Ishikawa (cell line): ENCODE measurements around the gene VNN1.

Source experiments
- CEBPB ChIP-seq: IDR thresholded peaks from 2 replicates; pipeline ENCODE4 v1.6.1; 2012
- EGR1 ChIP-seq: IDR thresholded peaks from 2 replicates; pipeline ENCODE4 v1.6.1; 2012
- EP300 ChIP-seq: IDR thresholded peaks from 2 replicates; pipeline ENCODE4 v1.6.1; 2012; ENCODE audit warnings: borderline replicate concordance
- FOXM1 ChIP-seq: IDR thresholded peaks from 2 replicates; pipeline ENCODE4 v1.6.1; 2012; ENCODE audit warnings: low read depth, borderline replicate concordance
- RAD21 ChIP-seq: IDR thresholded peaks from 2 replicates; pipeline ENCODE4 v1.6.1; 2012; ENCODE audit warnings: low read depth
- TAF1 ChIP-seq: IDR thresholded peaks from 2 replicates; pipeline ENCODE4 v1.6.1; 2012; ENCODE audit warnings: low read depth, mild to moderate bottlenecking
- TCF12 ChIP-seq: IDR thresholded peaks from 2 replicates; pipeline ENCODE4 v1.6.1; 2012; ENCODE audit warnings: low read depth
- TEAD4 ChIP-seq: IDR thresholded peaks from 2 replicates; pipeline ENCODE4 v1.6.1; 2012
- YY1 ChIP-seq: IDR thresholded peaks from 2 replicates; pipeline ENCODE4 v1.6.1; 2012; ENCODE audit warnings: low read depth
- ZBTB7A ChIP-seq: IDR thresholded peaks from 2 replicates; pipeline ENCODE4 v1.6.1; 2012; ENCODE audit warnings: low read depth
- TF ChIP-seq, protein P1 (sequence below): IDR thresholded peaks from 2 replicates; pipeline ENCODE4 v1.6.1; 2012
- TF ChIP-seq, protein P2 (sequence below): IDR thresholded peaks from 2 replicates; pipeline ENCODE4 v1.6.1; 2012; ENCODE audit warnings: low read depth, mild to moderate bottlenecking

DNA sequence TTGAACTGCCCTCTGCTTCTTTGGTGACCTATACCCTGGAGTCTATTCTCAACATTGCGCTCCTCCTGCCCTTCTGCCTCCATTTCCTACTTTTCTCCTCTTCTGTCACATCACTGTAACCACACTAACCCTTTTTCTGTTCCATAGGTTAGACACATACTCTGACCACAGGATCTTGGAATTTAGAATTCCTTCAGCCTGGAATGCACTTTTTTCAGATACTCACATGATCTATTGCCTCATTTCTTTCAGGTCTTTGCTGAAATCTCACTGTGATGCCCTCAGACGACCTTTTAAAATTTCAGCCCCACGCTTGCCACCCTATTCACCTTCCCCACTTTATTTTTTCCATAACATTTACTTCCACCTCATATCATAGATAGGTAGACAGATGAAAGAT, 5.1 kb downstream of the VNN1 start:
- no peak for TF ChIP-seq TAF1
- TF ChIP-seq, protein P1, sequence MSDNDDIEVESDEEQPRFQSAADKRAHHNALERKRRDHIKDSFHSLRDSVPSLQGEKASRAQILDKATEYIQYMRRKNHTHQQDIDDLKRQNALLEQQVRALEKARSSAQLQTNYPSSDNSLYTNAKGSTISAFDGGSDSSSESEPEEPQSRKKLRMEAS, result no peak
- TF ChIP-seq YY1, result no peak
- no peak for TF ChIP-seq TCF12
- no peak for TF ChIP-seq EP300
- no peak for TF ChIP-seq CEBPB
- TF ChIP-seq, protein P2, sequence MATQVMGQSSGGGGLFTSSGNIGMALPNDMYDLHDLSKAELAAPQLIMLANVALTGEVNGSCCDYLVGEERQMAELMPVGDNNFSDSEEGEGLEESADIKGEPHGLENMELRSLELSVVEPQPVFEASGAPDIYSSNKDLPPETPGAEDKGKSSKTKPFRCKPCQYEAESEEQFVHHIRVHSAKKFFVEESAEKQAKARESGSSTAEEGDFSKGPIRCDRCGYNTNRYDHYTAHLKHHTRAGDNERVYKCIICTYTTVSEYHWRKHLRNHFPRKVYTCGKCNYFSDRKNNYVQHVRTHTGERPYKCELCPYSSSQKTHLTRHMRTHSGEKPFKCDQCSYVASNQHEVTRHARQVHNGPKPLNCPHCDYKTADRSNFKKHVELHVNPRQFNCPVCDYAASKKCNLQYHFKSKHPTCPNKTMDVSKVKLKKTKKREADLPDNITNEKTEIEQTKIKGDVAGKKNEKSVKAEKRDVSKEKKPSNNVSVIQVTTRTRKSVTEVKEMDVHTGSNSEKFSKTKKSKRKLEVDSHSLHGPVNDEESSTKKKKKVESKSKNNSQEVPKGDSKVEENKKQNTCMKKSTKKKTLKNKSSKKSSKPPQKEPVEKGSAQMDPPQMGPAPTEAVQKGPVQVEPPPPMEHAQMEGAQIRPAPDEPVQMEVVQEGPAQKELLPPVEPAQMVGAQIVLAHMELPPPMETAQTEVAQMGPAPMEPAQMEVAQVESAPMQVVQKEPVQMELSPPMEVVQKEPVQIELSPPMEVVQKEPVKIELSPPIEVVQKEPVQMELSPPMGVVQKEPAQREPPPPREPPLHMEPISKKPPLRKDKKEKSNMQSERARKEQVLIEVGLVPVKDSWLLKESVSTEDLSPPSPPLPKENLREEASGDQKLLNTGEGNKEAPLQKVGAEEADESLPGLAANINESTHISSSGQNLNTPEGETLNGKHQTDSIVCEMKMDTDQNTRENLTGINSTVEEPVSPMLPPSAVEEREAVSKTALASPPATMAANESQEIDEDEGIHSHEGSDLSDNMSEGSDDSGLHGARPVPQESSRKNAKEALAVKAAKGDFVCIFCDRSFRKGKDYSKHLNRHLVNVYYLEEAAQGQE, result no peak
- no peak for TF ChIP-seq RAD21
- TF ChIP-seq ZBTB7A, result no peak
- TF ChIP-seq EGR1, result no peak
- no peak for TF ChIP-seq FOXM1
- no peak for TF ChIP-seq TEAD4
